HepG2 (cell line): ENCODE results near the gene ETF1. TPM values are rescaled to one million over a fixed set of nuclear protein-coding genes. Genes with fewer than 3 reads are reported as not detected.

ENCODE experiments used
- FUBP1 ChIP-seq: sonication (generic); formaldehyde crosslinking; IDR thresholded peaks from 2 replicates; pipeline ENCODE4 v1.5.1; 2020; ENCODE audit warnings: missing genetic modification reagents, mild to moderate bottlenecking, borderline replicate concordance
- IKZF4 ChIP-seq: sonication (generic); formaldehyde crosslinking; IDR thresholded peaks from 2 replicates; pipeline ENCODE4 v1.5.1; 2020; ENCODE audit warnings: borderline replicate concordance, mild to moderate bottlenecking, low read depth, missing genetic modification reagents; ENCODE audit errors: not compliant biosample characterization
- IRF1 ChIP-seq: sonication (generic); formaldehyde crosslinking; IDR thresholded peaks from 2 replicates; pipeline ENCODE4 v1.4.0; 2020; ENCODE audit warnings: low read depth, mild to moderate bottlenecking, missing genetic modification reagents
- MZF1 ChIP-seq: sonication (generic); formaldehyde crosslinking; IDR thresholded peaks from 2 replicates; pipeline ENCODE4 v1.8.1; 2023; ENCODE audit warnings: mild to moderate bottlenecking, missing genetic modification reagents, borderline replicate concordance
- NFKB2 ChIP-seq: sonication (generic); formaldehyde crosslinking; IDR thresholded peaks from 2 replicates; pipeline ENCODE4 v1.4.0; 2020; ENCODE audit warnings: missing genetic modification reagents, borderline replicate concordance
- PLRG1 ChIP-seq: fragments of 450-650 bp; conservative IDR thresholded peaks from 2 replicates; pipeline ENCODE4 v1.6.1; 2016
- SNAPC2 ChIP-seq: sonication (generic); formaldehyde crosslinking; IDR thresholded peaks from 2 replicates; pipeline ENCODE4 v1.8.1; 2022; ENCODE audit warnings: mild to moderate bottlenecking, missing genetic modification reagents
- TBX3 ChIP-seq: fragments of 450-650 bp; IDR thresholded peaks from 2 replicates; pipeline ENCODE4 v1.6.1; 2017; ENCODE audit warnings: antibody characterized with exemption, mild to moderate bottlenecking, inconsistent platforms, borderline replicate concordance
- ZBTB14 ChIP-seq: sonication (generic); formaldehyde crosslinking; IDR thresholded peaks from 2 replicates; pipeline ENCODE4 v1.4.0; 2020; ENCODE audit warnings: missing genetic modification reagents
- ZHX2 ChIP-seq, 2 experiments: sonication (generic) in 1 of 2; formaldehyde crosslinking in 1 of 2; IDR thresholded peaks; 2 replicates each; pipeline versions ENCODE4 v1.6.1 to v1.9.0; 2014 to 2022; ENCODE audit warnings: antibody characterized with exemption in 1 of 2, borderline replicate concordance in 1 of 2, inconsistent platforms in 1 of 2, low read depth in 1 of 2, missing genetic modification reagents in 1 of 2
- ZNF460 ChIP-seq: sonication (generic); formaldehyde crosslinking; IDR thresholded peaks from 2 replicates; pipeline ENCODE4 v1.5.1; 2020; ENCODE audit warnings: missing genetic modification reagents, mild to moderate bottlenecking, borderline replicate concordance
- ZNF660 ChIP-seq: sonication (generic); formaldehyde crosslinking; IDR thresholded peaks from 2 replicates; pipeline ENCODE4 v1.5.1; 2020; ENCODE audit warnings: mild to moderate bottlenecking, low read depth, missing genetic modification reagents, borderline replicate concordance
- ZNF724P ChIP-seq: sonication (generic); formaldehyde crosslinking; IDR thresholded peaks from 2 replicates; pipeline ENCODE4 v1.8.0; 2022; ENCODE audit warnings: missing genetic modification reagents, borderline replicate concordance
- ZNF800 ChIP-seq: sonication (generic); formaldehyde crosslinking; IDR thresholded peaks from 2 replicates; pipeline ENCODE4 v1.4.0; 2020; ENCODE audit warnings: missing genetic modification reagents
- polyA plus RNA-seq, 8 experiments: library from polyadenylated mRNA; depleted of rRNA in 3 of 8; stranded (reverse) in 7 of 8; unstranded in 1 of 8; fragments of >200 nt; fragmentation: Illumina TruSeq in 4 of 8; extraction: Trizol in 4 of 8; gene quantifications; 2 replicates each; pipeline versions ENCODE4 v1.2.1 to v1.2.3, GENCODE V29; 2011 to 2016; ENCODE audit warnings: low read depth in 4 of 8, missing spikeins in 1 of 8, mixed read lengths in 1 of 8; ENCODE audit not compliant: insufficient read depth in 1 of 8
- total RNA-seq, 5 experiments: library from RNA; depleted of rRNA; stranded (reverse); fragments of >200 nt; fragmentation: Illumina TruSeq; extraction: Trizol; gene quantifications; 2 replicates each; pipeline ENCODE4 v1.2.3, GENCODE V29; 2016; ENCODE audit warnings: low read depth in 1 of 5

ETF1 gene
- total and polyA plus RNA-seq, 2 of the 13 experiments (the other 11 are each of a cell fraction or from before 2014, with no cell fraction given): 52.1 to 184 TPM

GRCh38 chr5:138464388-138465260 is 78.4 kb downstream of the ETF1 start (continued):
- no peak; the same call in 1 of the 2 replicates for TF ChIP-seq ZBTB14 (CRISPR knock-in tag)
- TF ChIP-seq PLRG1: no peak
- no peak for TF ChIP-seq IRF1 (CRISPR knock-in tag)
- no peak for TF ChIP-seq FUBP1
- TF ChIP-seq MZF1 (CRISPR knock-in tag): no peak
- TF ChIP-seq IKZF4 (CRISPR knock-in tag): no peak
- no peak for TF ChIP-seq ZNF660
- peak; percentile 19; the same call in 1 of the 2 replicates for TF ChIP-seq NFKB2
- no peak for TF ChIP-seq SNAPC2 (CRISPR knock-in tag)
- TF ChIP-seq ZHX2 (IDR thresholded peaks at IDR 0.05; ENCODE audit: low read depth): no peak
- no peak; the same call in 1 of the 2 replicates for TF ChIP-seq ZHX2 (CRISPR knock-in tag; IDR thresholded peaks at IDR 0.05; ENCODE audit: borderline replicate concordance)
- TF ChIP-seq TBX3: 0 out of 2 replicates have a peak, but pooled peaks have one; percentile 15
- TF ChIP-seq ZNF460: no peak
- no peak for TF ChIP-seq ZNF800 (CRISPR knock-in tag)
- TF ChIP-seq ZNF724P (CRISPR knock-in tag): no peak
